Measurements from ENCODE around the gene ABCF2. TPM values are rescaled to one million over a fixed set of nuclear protein-coding genes. Genes with fewer than 3 reads are reported as not detected.

ABCF2 gene
- total RNA-seq, 2 experiments from 2014 or later, result 48.1 to 56.2 TPM

DNA sequence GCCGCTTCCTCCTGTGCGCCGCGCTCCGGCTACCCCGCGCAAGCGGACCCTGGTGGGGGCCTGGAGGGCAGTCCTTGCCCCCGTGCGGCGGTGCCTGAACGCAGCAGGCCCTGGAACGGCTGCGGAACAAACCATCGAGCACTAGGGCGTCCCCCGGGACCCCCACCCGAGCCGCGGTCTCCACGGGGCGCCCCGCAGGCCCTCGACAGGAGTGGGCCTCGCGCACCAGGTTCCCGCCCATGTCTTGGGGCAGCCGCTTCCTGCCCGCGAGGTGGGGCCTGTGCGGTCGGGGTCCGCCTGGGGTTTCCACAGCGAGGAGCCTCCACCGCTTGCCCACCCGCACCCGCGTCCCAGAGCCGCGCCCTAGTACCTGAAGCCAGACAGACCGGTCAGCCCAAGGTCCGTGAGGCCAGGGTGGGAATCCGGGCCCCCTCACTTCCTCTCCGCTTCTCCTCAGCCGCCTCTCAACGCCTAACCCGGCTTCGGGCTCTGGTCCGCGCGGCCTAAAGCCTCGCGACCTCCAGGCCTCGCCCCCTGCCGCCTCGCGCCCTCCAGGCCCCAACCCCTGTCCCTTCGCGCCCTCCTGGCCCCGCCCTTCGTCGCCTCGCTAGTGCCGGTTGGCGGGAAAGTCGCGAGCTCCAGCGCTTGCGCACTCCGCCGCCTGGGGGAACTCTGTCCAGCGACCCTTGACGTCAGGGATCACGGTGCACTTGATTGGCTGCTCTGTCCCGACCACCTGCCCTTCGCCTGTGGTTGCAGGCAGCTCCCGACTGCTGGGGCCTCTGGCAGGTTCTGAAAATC lies 52.6 kb downstream of the ABCF2 start:
- ChIA-PET CTCF (interaction anchor here (1.3 kb wide), 1 partner anchor 51 kb away, joined by 4 read pairs; no protein-coding TSS in a partner anchor), POLR2A (no interaction called here)
- peaks cover 40% of the 10 kb centered on the region for H3K27me3 Mint-ChIP-seq
- TF ChIP-seq, protein P1, sequence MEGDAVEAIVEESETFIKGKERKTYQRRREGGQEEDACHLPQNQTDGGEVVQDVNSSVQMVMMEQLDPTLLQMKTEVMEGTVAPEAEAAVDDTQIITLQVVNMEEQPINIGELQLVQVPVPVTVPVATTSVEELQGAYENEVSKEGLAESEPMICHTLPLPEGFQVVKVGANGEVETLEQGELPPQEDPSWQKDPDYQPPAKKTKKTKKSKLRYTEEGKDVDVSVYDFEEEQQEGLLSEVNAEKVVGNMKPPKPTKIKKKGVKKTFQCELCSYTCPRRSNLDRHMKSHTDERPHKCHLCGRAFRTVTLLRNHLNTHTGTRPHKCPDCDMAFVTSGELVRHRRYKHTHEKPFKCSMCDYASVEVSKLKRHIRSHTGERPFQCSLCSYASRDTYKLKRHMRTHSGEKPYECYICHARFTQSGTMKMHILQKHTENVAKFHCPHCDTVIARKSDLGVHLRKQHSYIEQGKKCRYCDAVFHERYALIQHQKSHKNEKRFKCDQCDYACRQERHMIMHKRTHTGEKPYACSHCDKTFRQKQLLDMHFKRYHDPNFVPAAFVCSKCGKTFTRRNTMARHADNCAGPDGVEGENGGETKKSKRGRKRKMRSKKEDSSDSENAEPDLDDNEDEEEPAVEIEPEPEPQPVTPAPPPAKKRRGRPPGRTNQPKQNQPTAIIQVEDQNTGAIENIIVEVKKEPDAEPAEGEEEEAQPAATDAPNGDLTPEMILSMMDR (IDR thresholded peaks at IDR 0.05), result no peak
- H3K4me1 Mint-ChIP-seq (ENCODE audit: low read depth), result no peaks in the 10 kb centered on the region
- ATAC-seq (peak; percentile 43), DNase-seq (peak; percentile 40)
- intact Hi-C loops (cut with micrococcal nuclease), result no loop called here
- H3K27ac Mint-ChIP-seq, result no peak overlapping the region
- H3K36me3 Mint-ChIP-seq (ENCODE audit: low read depth), result no peaks in the 10 kb centered on the region
- H3K9me3 Mint-ChIP-seq, result no peaks in the 10 kb centered on the region
- no peak overlapping the region for H3K4me3 Mint-ChIP-seq

- Mint-ChIP-seq H3K4me1 (ENCODE audit: low read depth) (no peaks in the 10 kb centered on the region), H3K9me3 (no peaks in the 10 kb centered on the region), H3K27ac (no peak overlapping the region), H3K4me3 (no peak overlapping the region), H3K36me3 (ENCODE audit: low read depth) (no peaks in the 10 kb centered on the region), H3K27me3 (peaks cover 47% of the 10 kb centered on the region)
- ChIA-PET CTCF (interaction anchor here (1.3 kb wide), 1 partner anchor 50 kb away, joined by 4 read pairs; no protein-coding TSS in a partner anchor), POLR2A (no interaction called here)
- DNase-seq, result no peak
- intact Hi-C loops (cut with micrococcal nuclease), result no loop called here
- TF ChIP-seq, protein P1 (IDR thresholded peaks at IDR 0.05), result no peak
- ATAC-seq, result no peak
Observed at GRCh38 chr7:151173386-151174245, 53.4 kb downstream of the ABCF2 start.

DNA sequence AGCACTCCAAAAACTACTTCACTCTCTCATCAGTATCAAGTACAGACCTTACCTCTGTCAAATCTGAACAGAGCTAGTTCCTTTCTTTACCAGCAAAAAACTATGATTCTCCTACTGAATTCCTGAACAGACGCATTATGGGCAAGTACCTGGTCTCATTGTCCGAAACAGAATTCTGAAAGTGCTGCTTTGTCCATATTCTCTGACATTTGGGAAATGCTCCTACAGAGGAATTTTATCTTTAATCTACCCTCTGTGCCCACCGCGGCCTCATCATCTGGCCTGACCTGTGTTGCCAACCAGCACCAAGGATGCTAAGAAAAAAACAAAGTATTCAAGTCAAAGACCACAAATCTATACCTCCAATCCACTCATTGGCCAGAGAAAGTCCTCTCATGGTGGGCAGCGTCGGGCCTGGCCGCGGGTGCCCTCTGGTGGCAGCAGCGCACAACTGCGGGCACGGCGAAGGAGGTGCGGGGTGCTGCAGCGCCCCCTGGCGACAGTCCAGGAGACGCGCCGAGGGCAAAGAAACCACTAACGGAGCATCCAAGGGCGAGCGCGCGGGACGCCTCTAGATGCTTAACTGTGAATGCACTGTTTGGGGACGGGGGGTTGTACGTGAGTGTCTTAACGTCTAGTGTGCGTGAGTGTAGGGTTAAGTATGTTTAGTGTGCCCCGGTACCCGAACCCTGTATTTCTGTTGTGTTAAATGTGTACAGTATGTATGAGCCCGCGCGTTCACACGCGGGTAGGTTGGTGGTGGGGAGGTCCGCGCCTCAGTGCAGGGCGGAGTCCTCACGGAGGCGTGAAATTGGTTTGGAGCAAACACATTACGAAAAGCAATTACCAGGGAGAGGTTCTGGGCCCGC lies 54.5 kb downstream of the ABCF2 start:
- Mint-ChIP-seq H3K4me1 (ENCODE audit: low read depth) (peaks cover 3% of the 10 kb centered on the region), H3K27ac (no peak overlapping the region), H3K27me3 (peaks cover 53% of the 10 kb centered on the region), H3K4me3 (no peak overlapping the region), H3K9me3 (no peaks in the 10 kb centered on the region), H3K36me3 (ENCODE audit: low read depth) (no peaks in the 10 kb centered on the region)
- ChIA-PET POLR2A (interaction anchor here (0.9 kb wide), 1 partner anchor 36 kb away, joined by 3 read pairs; no protein-coding TSS in a partner anchor), CTCF (interaction anchor here (0.7 to 1.3 kb wide), 11 partner anchors 9 to 175 kb away, joined by 3 to 12 read pairs (median 4); partner anchors contain the start of gene ABCF2)
- peak; percentile 88 for ATAC-seq
- TF ChIP-seq, protein P1 (IDR thresholded peaks at IDR 0.05), result peak; percentile 100
- intact Hi-C loops (cut with micrococcal nuclease), result loop anchor here (1.0 kb wide), 1 partner anchor 48 kb away; no protein-coding TSS in a partner anchor
- DNase-seq, result peak; percentile 84

DNA sequence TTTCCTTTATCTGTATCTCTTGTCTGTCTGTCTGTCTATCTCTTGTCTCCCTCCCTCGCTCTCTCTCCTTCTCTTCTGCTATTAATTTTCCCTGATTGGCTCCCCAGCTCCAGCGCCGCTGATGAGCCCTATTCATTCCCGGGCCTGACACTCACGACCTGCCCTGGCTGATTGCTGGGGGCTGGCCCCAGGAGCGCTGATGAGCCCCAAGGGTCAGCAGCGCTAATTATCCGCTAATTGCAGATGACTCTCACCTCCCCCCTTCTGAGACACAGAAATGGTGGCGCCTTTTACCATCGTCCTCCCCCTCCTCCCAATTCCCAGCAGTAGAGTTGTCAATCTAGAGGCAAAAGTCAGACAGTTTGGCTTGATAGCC lies 58.2 kb downstream of the ABCF2 start:
- TF ChIP-seq, protein P1 (IDR thresholded peaks at IDR 0.05), result no peak
- Mint-ChIP-seq H3K9me3 (no peaks in the 10 kb centered on the region), H3K27ac (no peak overlapping the region), H3K4me1 (ENCODE audit: low read depth) (peaks cover 3% of the 10 kb centered on the region), H3K4me3 (peak overlapping the region; percentile 54), H3K36me3 (ENCODE audit: low read depth) (no peaks in the 10 kb centered on the region), H3K27me3 (peaks cover 50% of the 10 kb centered on the region)
- CTCF ChIA-PET, result interaction anchor here (0.8 to 5.9 kb wide), 16 partner anchors 10 to 271 kb away, joined by 3 to 38 read pairs (median 5); partner anchors contain the start of genes ABCF2 and SMARCD3
- intact Hi-C loops (cut with micrococcal nuclease), result no loop called here
- POLR2A ChIA-PET, result no interaction called here
- ATAC-seq, result no peak
- no peak for DNase-seq
